NCI-H524 (cell line): ENCODE results near the gene RADIL.

Experiments
- DNase-seq, 2 experiments: peaks; one replicate each; lab custom pipeline; 2025; lab: John Stamatoyannopoulos, UW

RADIL gene

DNA sequence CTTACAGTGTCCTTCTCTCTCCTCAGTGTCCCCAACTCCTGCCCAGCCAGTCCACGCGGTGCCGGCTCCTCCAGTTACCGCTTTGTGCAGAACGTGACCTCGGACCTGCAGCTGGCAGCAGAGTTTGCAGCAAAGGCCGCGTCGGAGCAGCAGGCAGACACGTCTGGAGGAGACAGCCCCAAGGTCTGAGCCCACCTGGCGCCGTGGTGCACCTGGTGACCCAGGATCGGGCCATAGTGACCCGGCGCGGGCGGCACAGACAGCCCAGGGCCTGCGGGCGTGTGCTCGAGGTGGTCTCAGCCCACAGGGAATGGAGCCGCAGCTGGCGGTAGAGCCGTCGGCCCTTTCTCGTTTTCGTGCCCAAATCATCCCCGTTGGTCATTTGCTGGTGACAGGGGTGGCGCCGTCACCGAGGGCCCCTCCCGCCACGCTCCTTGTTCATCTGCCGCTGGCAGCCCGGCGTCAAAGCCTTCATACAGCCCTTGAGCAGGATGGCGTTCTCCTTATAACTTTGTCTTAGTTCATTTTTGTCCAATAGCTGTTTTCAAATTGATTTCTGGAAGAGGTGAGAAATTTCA, 129.0 kb downstream of the RADIL start:
- no peak for DNase-seq

DNA sequence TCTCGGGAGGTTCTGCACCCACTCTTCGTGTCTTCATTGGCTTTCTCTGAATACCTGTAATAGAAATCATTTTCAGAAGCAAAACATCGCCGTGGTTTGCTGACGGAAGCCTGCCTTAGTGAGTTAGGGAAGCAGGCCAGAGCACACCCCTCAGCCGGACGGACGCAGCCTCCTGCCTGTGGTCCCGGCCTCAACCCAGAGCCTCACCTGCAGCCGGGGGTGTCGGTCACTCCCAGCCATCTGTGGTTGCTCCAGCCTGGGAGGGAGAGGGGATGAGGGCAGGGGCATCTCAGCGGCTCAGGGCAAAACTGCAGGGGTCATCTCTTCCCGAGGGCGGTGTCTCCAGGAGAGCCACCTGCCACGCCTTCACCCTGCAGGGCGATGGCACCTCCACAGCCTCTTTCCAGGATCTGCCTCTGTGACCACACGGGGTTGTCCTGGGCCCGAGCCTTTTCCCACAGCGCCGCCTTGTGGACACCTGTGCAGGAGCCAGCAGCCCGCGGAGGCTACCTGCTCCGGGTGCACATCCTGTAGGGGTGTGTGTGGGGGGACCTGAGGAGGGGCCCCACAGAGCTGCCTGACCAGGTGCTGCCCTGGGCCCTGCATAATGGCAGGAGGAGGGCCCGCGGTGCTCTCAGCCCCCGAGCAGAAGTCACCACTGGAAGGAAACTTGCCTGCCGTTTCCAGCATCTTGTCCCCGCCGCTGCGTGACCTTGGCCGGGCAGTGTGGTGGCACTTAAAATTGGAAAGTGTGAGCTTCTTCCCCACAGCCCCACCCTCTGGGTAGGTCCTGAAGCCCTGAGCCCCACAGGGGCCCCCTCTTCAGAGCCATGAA, 129.7 kb downstream of the RADIL start:
- DNase-seq, result peak; percentile 1 to 30

DNA sequence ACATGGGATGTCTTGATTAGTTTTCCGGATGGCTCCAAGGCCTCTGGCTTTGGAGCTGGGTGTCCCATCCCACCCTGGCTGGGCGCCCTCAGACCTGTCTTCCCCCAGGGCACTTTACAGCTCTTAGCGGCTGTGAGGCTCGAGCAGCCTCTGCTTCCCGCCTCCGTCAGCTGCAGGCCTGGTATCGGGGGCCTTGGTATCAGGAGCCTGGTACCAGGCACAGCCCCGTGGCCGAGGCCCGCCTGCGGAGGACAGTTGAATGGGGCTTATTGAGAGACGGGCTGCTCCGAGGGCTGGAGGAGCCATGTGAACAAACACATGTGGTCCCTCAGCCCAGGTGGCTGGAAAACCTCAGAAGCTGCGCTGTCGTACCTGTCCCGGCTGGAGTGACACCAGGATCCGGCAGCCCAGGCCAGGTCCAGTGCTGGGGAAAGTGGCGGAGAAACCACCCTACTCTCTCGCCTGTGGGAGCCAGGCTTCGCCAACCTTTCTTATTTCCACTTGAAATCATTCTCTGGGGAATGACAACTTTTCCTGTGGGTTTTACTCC, 132.0 kb downstream of the RADIL start:
- DNase-seq, result no peak

DNA sequence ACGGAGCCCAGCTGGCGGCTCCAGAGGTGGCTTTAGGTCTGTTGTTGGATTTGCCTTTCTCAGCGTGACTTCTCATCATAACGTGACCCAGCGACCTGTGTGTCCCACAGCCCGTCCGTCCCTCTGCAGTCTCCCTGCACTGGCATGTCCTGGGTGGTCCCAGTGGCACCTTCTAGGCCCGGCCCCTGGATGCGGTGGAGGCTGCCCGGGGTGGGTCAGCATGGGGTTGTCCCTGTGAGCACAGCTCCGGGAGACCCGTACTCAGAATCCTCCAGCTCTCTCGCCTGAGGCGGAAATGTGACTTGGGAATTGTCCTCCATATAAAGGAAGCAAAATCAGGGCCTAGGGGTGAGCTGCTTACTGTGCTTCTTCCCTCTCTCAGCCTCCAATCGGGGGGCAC, 133.7 kb downstream of the RADIL start:
- DNase-seq, result no peak

DNA sequence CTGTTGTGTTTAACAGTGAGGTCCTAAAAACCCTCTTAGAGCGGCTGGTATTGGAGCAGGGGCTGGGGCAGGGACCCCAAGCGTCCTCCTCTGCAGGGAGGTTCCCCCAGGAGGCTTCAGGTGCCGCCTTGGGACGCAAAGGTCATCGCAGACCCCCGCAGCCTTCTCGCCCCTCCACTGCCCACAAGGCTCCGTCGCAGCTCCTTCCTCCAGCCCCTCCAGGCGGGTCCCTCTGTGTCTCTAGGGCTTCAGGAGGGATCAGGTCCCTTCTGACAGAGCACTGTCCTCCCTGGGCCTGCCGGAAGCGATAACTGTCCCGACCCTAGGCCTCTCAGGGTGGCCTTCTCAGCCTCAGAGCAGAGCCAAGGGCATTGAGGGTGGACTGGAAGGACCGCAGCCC, 134.2 kb downstream of the RADIL start:
- no peak for DNase-seq
